OCI-LY7 (cell line): ENCODE results near the gene ZBP1. TPM values are rescaled to one million over a fixed set of nuclear protein-coding genes. Genes with fewer than 3 reads are reported as not detected.
A peak's percentile ranks its signal among the peaks of the same experiment; 100 is the strongest.

Experiments
- BruUV-seq: library from RNA; stranded (reverse); fragments of 400-500 nt; replicated peaks from 2 replicates; lab custom pipeline; 2021; lab: Mats Ljungman, UMichigan
- CTCF ChIA-PET: fragments of 300-600 bp; sonication (Branson Sonifier 250); formaldehyde crosslinking; loops from one replicate; lab custom pipeline; 2022; ENCODE audit warnings: antibody characterized with exemption; ENCODE audit not compliant: unreplicated experiment; lab: Charles Lee
- POLR2A ChIA-PET: fragments of 300-600 bp; sonication (Branson Sonifier 250); formaldehyde crosslinking; loops from one replicate; lab custom pipeline; 2022; ENCODE audit warnings: antibody characterized with exemption; lab: Charles Lee
- DNase-seq: peaks from one replicate; pipeline ENCODE4 v3.0.0-alpha.2; 2015; ENCODE audit warnings: low spot score
- H2AFZ ChIP-seq: fragments of 200-600 bp; sonication (generic), shearing (Covaris generic); 2 replicates; pipeline ENCODE4 v1.6.1; 2014; ENCODE audit warnings: mild to moderate bottlenecking, antibody characterized with exemption, low read length, moderate library complexity
- H3K27ac ChIP-seq: fragments of 200-600 bp; sonication (generic); 2 replicates; pipeline ENCODE4 v1.5.1; 2014; ENCODE audit warnings: mixed run types, low read depth, mild to moderate bottlenecking, moderate library complexity, low read length, inconsistent platforms; ENCODE audit not compliant: poor library complexity, severe bottlenecking
- H3K36me3 ChIP-seq: fragments of 200-600 bp; sonication (generic); 2 replicates; pipeline ENCODE4 v1.6.1; 2014; ENCODE audit warnings: mild to moderate bottlenecking, antibody characterized with exemption, low read length, moderate library complexity, mixed read lengths; ENCODE audit not compliant: insufficient read depth
- H3K4me1 ChIP-seq: fragments of 200-600 bp; sonication (generic); 2 replicates; pipeline ENCODE4 v1.5.1; 2014; ENCODE audit warnings: mild to moderate bottlenecking, low read length; ENCODE audit not compliant: insufficient read depth, poor library complexity, severe bottlenecking
- H3K4me2 ChIP-seq: fragments of 200-600 bp; sonication (generic); 2 replicates; pipeline ENCODE4 v1.6.1; 2014; ENCODE audit warnings: mild to moderate bottlenecking, low read length
- H3K4me3 ChIP-seq: fragments of 200-600 bp; sonication (generic); 2 replicates; pipeline ENCODE4 v1.5.1; 2014; ENCODE audit warnings: mild to moderate bottlenecking, low read depth, low read length; ENCODE audit not compliant: poor library complexity, severe bottlenecking
- H3K79me2 ChIP-seq: fragments of 200-600 bp; sonication (generic); 2 replicates; pipeline ENCODE4 v1.6.1; 2016; ENCODE audit warnings: low read depth, mild to moderate bottlenecking, low read length, moderate library complexity, mixed read lengths; ENCODE audit not compliant: insufficient read depth
- H3K9me2 ChIP-seq: fragments of 200-600 bp; sonication (generic); 2 replicates; pipeline ENCODE4 v1.6.1; 2016; ENCODE audit warnings: mild to moderate bottlenecking, low read length, mixed read lengths; ENCODE audit not compliant: insufficient read depth
- H3K9me3 ChIP-seq: fragments of 200-600 bp; sonication (generic); 2 replicates; pipeline ENCODE4 v1.6.1; 2014; ENCODE audit warnings: mild to moderate bottlenecking, mixed run types, low read length, mixed read lengths
- H4K20me1 ChIP-seq: fragments of 200-600 bp; sonication (generic); 2 replicates; pipeline ENCODE4 v1.6.1; 2014; ENCODE audit warnings: mild to moderate bottlenecking, antibody characterized with exemption, low read length, moderate library complexity, mixed read lengths; ENCODE audit not compliant: insufficient read depth
- CTCF ChIP-seq: fragments of 200-600 bp; sonication (generic); conservative IDR thresholded peaks from 2 replicates; pipeline ENCODE4 v1.5.1; 2014; ENCODE audit warnings: mild to moderate bottlenecking, antibody characterized with exemption, low read length, moderate library complexity, mixed read lengths
- EZH2phosphoT487 ChIP-seq: fragments of 200-600 bp; sonication (generic); IDR thresholded peaks from 2 replicates; pipeline ENCODE4 v1.6.1; 2018; ENCODE audit warnings: low read depth, borderline replicate concordance, mild to moderate bottlenecking, mixed run types, antibody characterized with exemption, low read length, moderate library complexity, mixed read lengths
- intact Hi-C: fragments of 100-400 bp; cut with micrococcal nuclease; formaldehyde crosslinking; loops from one replicate; pipeline ENCODE4 v1.10.0; 2022; ENCODE audit not compliant: unreplicated experiment
- total RNA-seq, 2 experiments: library from RNA; depleted of rRNA in 1 of 2; stranded (reverse); fragments of >200 nt in 1 of 2; shearing (Covaris generic) in 1 of 2; gene quantifications; 2 replicates each; pipeline ENCODE4 v1.2.3, GENCODE V29; 2014 to 2022

The ZBP1 gene
- total RNA-seq, 2 experiments from 2014 or later, result 1.5 to 3.7 TPM

DNA sequence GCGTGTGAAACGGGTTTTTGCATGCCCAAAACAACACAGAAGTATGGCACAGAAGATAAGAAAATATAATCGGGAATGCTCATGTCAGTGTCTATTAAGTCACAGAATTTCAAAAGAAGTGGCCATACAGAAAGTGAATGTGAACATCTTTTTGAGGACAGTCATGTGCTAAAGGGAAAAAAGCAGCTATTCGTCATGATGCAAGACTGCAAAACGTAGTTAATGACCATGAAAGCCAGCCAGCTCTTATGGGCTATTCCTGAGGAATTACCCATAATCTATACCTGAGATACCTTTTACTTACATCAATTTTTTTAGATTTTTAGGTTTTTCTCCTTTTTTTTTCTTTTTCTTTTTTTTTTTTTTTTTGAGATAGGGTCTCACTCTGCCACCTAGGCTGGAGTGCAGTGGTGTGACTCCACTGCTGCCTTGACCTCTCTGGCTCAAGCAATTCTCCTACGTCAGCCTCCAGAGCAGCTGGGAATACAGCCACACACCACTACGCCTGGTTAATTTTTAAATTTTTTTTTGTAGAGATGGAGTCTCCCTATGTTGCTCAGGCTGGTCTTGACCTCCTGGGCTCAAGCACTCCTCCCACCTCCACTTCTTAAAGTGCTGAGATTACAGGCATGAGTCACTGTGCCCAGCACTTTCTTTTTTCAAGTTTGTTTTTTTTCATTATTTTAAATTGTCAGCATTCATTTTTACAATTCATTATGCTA is 18.1 kb upstream of the ZBP1 start:
- ChIA-PET CTCF (no interaction called here), POLR2A (interaction anchor here (0.6 to 0.7 kb wide), 3 partner anchors 9 to 737 kb away, joined by 3 to 4 read pairs (median 4); no protein-coding TSS in a partner anchor)
- Histone ChIP-seq H3K9me3 (peaks cover 37% of the 10 kb centered on the region), H3K4me3 (no peak overlapping the region), H3K4me2 (no peak overlapping the region), H4K20me1 (no peaks in the 10 kb centered on the region), H3K27ac (no peak overlapping the region), H2AFZ (no peak overlapping the region), H3K9me2 (no peaks in the 10 kb centered on the region), H3K36me3 (no peaks in the 10 kb centered on the region; the same call in 1 of the 2 replicates), H3K79me2 (no peaks in the 10 kb centered on the region), H3K4me1 (peaks cover 18% of the 10 kb centered on the region)
- TF ChIP-seq CTCF (no peak), EZH2phosphoT487 (no peak)
- BruUV-seq, result no TSS peak
- DNase-seq, result no peak
- intact Hi-C loops, result no loop called here

- POLR2A ChIA-PET, result no interaction called here
These were observed 13.8 kb upstream of the ZBP1 start for GRCh38 chr20:57633945-57634491.

More at GRCh38 chr20:57633945-57634491, 13.8 kb upstream of the ZBP1 start:
- no peaks in the 10 kb centered on the region for H3K9me2 ChIP-seq
- no peak overlapping the region for H3K4me3 ChIP-seq
- CTCF ChIA-PET, result interaction anchor here (0.6 kb wide), 1 partner anchor 46 kb away, joined by 3 read pairs; no protein-coding TSS in a partner anchor
- DNase-seq, result peak; percentile 85
- intact Hi-C loops, result loop anchor here (1.0 kb wide), 1 partner anchor 14 kb away; the partner anchor contains the start of gene ZBP1
- H2AFZ ChIP-seq, result no peak overlapping the region
- H3K27ac ChIP-seq, result peak overlapping the region; percentile 25
- H3K9me3 ChIP-seq, result peaks cover 48% of the 10 kb centered on the region
- H3K4me2 ChIP-seq, result peak overlapping the region; percentile 50
- no peaks in the 10 kb centered on the region; the same call in 1 of the 2 replicates for H3K36me3 ChIP-seq
- TF ChIP-seq EZH2phosphoT487, result no peak
- no peak for TF ChIP-seq CTCF
- H4K20me1 ChIP-seq, result no peaks in the 10 kb centered on the region
- no TSS peak for BruUV-seq
- peaks cover 43% of the 10 kb centered on the region for H3K4me1 ChIP-seq
- H3K79me2 ChIP-seq, result no peaks in the 10 kb centered on the region
